HepG2 (cell line): Measurements from ENCODE around the gene TBX10. TPM values are rescaled to one million over a fixed set of nuclear protein-coding genes. Genes with fewer than 3 reads are reported as not detected.
A peak's percentile ranks its signal among the peaks of the same experiment; 100 is the strongest.

Experiments used
- CHD4 ChIP-seq: fragments of 200-600 bp; sonication (generic); IDR thresholded peaks from 2 replicates; pipeline ENCODE4 v1.7.0; 2017; ENCODE audit warnings: mild to moderate bottlenecking, low read length, borderline replicate concordance
- FOXA3 ChIP-seq: IDR thresholded peaks from 2 replicates; pipeline ENCODE4 v1.6.1; 2016; ENCODE audit warnings: missing genetic modification reagents, missing compliant biosample characterization
- GATAD2A ChIP-seq: IDR thresholded peaks from 2 replicates; pipeline ENCODE4 v1.6.1; 2016
- MLXIP ChIP-seq: sonication (generic); formaldehyde crosslinking; IDR thresholded peaks from 2 replicates; pipeline ENCODE4 v1.9.0; 2021; ENCODE audit warnings: missing genetic modification reagents, borderline replicate concordance
- SOX13 ChIP-seq, 3 experiments: fragments of 450-650 bp in 1 of 3; sonication (generic) in 1 of 3; formaldehyde crosslinking in 1 of 3; IDR thresholded peaks in 2 of 3; conservative IDR thresholded peaks in 1 of 3; 2 replicates each; pipeline versions ENCODE4 v1.5.0 to v1.6.1; 2016 to 2020; ENCODE audit warnings: antibody characterized with exemption in 1 of 3, mild to moderate bottlenecking in 1 of 3, missing compliant biosample characterization in 1 of 3, missing genetic modification reagents in 1 of 3, moderate library complexity in 1 of 3
- ZBTB4 ChIP-seq: sonication (generic); formaldehyde crosslinking; IDR thresholded peaks from 2 replicates; pipeline ENCODE4 v1.4.0; 2020; ENCODE audit warnings: missing genetic modification reagents, mild to moderate bottlenecking, borderline replicate concordance
- ZMYM4 ChIP-seq: sonication (generic); formaldehyde crosslinking; IDR thresholded peaks from 2 replicates; pipeline ENCODE4 v1.8.1; 2023; ENCODE audit warnings: mild to moderate bottlenecking, missing genetic modification reagents
- ZNF333 ChIP-seq: sonication (generic); formaldehyde crosslinking; IDR thresholded peaks from 2 replicates; pipeline ENCODE4 v1.4.0; 2020; ENCODE audit warnings: mild to moderate bottlenecking, missing genetic modification reagents, borderline replicate concordance
- polyA plus RNA-seq, 8 experiments: library from polyadenylated mRNA; depleted of rRNA in 3 of 8; stranded (reverse) in 7 of 8; unstranded in 1 of 8; fragments of >200 nt; fragmentation: Illumina TruSeq in 4 of 8; extraction: Trizol in 4 of 8; gene quantifications; 2 replicates each; pipeline versions ENCODE4 v1.2.1 to v1.2.3, GENCODE V29; 2011 to 2016; ENCODE audit warnings: low read depth in 4 of 8, missing spikeins in 1 of 8, mixed read lengths in 1 of 8; ENCODE audit not compliant: insufficient read depth in 1 of 8
- total RNA-seq, 5 experiments: library from RNA; depleted of rRNA; stranded (reverse); fragments of >200 nt; fragmentation: Illumina TruSeq; extraction: Trizol; gene quantifications; 2 replicates each; pipeline ENCODE4 v1.2.3, GENCODE V29; 2016; ENCODE audit warnings: low read depth in 1 of 5

The TBX10 gene
- total and polyA plus RNA-seq, 2 of the 13 experiments (the other 11 are each of a cell fraction or from before 2014, with no cell fraction given): 0.27 to 1.7 TPM

- TF ChIP-seq ZNF333 (CRISPR knock-in tag): no peak
- TF ChIP-seq ZMYM4 (CRISPR knock-in tag): 0 out of 2 replicates have a peak, but pooled peaks have one; percentile 37
- TF ChIP-seq CHD4: peak; percentile 28; the same call in 1 of the 2 replicates
- peak; percentile 68 for TF ChIP-seq FOXA3 (CRISPR knock-in tag)
- no peak for TF ChIP-seq MLXIP
- TF ChIP-seq SOX13 (IDR thresholded peaks at IDR 0.05): no peak
- TF ChIP-seq SOX13 (CRISPR knock-in tag; conservative IDR thresholded peaks at IDR 0.05 in 1 of 2, IDR thresholded peaks at IDR 0.05 in 1 of 2): peak in 1 of 2 experiments; percentile 87; a peak in 2 of 4 replicates
- TF ChIP-seq GATAD2A: peak; percentile 73
- TF ChIP-seq ZBTB4 (CRISPR knock-in tag): no peak
- TF ChIP-seq, all 625 proteins: peak for 60
Measured at GRCh38 chr11:67617243-67617953, 22.2 kb downstream of the TBX10 start (continued).
